ENCODE data around the gene KIF11. TPM values are rescaled to one million over a fixed set of nuclear protein-coding genes. Genes with fewer than 3 reads are reported as not detected.
"Not testable (repeated sequence)": the region's sequence is repeated elsewhere in the genome, so short reads cannot be mapped to it uniquely, and the experiment has no call there.

The KIF11 gene
- total RNA-seq, 3 donors from 2014 or later: 4.6 to 6.3 (median 5.8) TPM

DNA sequence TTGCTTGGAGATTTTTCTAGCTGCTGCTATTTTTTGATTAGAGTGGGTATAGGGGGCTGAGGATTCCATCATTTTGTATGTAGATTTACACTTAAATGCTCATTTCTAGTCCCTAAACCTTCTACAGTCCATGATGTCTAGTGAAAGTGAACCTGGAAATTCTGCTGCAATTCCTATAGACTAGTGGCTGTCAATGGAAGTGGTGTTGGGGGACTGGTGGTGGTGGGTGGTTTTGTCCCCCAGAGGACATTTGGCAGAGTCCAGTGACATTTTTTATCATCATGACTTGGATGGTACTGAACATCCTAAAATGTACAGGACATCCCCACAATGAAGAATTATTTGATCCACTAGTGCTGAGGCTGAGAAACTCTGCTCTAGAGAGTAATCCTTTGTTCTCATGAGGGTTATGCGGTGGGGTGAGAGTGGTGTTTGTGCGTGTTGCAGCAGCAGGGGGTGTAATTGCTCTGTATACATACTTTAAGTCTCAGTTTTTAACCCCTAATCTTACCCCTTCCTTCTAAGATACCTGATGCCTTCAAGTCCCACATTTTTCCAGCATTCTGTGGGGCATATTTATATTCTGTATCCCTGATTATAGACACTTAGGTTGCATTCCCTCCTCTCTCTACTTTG, 35.0 kb downstream of the KIF11 start:
- H3K4me3 Mint-ChIP-seq: no peak overlapping the region
- no peaks in the 10 kb centered on the region for H3K27me3 Mint-ChIP-seq (ENCODE audit: low read depth)
- no peaks in the 10 kb centered on the region for H3K4me1 Mint-ChIP-seq (ENCODE audit: low read depth)
- ATAC-seq: no peak
- H3K9me3 Mint-ChIP-seq: peaks cover under 1% of the 10 kb centered on the region
- peaks cover 8% of the 10 kb centered on the region for H3K36me3 Mint-ChIP-seq (ENCODE audit: insufficient read depth)
- no peak for DNase-seq

DNA sequence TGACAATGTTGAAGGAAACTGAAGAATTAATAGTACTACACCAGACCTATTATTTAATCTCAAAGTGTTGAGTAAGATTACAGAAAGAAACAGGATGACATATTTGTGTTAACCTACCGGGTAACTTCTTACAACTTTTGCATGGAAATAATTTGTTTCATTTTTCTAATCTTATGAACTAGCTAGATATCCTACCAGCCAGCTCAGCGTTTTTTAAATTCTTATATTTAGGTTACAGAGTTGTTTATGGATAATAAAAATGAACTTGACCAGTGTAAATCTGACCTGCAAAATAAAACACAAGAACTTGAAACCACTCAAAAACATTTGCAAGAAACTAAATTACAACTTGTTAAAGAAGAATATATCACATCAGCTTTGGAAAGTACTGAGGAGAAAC, 37.0 kb downstream of the KIF11 start:
- no peaks in the 10 kb centered on the region for H3K27me3 Mint-ChIP-seq (ENCODE audit: low read depth)
- DNase-seq (no peak), ATAC-seq (no peak)
- no peak overlapping the region for H3K4me3 Mint-ChIP-seq
- peaks cover 9% of the 10 kb centered on the region for H3K36me3 Mint-ChIP-seq (ENCODE audit: insufficient read depth)
- H3K9me3 Mint-ChIP-seq: no peaks in the 10 kb centered on the region
- no peaks in the 10 kb centered on the region for H3K4me1 Mint-ChIP-seq (ENCODE audit: low read depth)

DNA sequence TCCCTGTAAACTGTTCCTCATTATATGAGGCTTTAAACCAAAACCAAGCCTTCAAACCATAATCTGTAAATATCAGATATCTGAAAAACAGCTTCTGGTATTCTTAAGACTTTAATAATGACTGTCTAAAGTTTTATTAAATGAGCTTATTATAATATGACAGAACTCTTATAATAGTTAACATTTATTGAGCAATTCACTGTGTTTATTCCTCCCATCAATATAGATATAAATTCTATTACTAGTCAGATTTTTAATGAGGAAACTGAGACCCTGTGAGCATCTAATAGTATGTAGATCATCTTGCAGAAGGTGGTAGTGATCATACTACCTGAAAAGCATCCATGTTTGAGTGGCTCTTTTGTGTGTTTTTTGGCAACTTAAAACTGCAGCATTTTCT, 45.1 kb downstream of the KIF11 start:
- H3K27me3 Mint-ChIP-seq (ENCODE audit: low read depth): no peaks in the 10 kb centered on the region
- no peak overlapping the region for H3K4me3 Mint-ChIP-seq
- peaks cover 2% of the 10 kb centered on the region for H3K36me3 Mint-ChIP-seq (ENCODE audit: insufficient read depth)
- no peaks in the 10 kb centered on the region for H3K4me1 Mint-ChIP-seq (ENCODE audit: low read depth)
- no peaks in the 10 kb centered on the region for H3K9me3 Mint-ChIP-seq
- DNase-seq (no peak), ATAC-seq (no peak)

DNA sequence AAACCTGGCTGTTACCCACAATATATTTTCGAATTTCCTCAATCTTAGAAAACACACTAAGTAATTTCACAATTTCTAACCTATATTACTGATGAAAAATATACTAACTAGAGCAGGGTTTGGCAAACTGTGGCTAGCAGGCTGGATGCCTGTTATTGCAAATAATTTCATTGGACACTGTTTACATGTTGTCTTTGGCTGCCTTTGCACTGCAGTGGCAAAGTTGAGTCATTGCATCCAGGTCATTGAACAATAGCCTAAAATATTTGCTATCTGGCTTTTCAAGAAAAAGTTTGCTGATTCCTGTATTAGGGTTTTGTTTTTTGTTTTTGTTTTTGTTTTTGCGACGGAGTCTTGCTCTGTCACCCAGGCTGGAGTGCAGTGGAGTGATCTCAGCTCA, 47.2 kb downstream of the KIF11 start:
- Mint-ChIP-seq H3K36me3 (ENCODE audit: insufficient read depth) (no peaks in the 10 kb centered on the region), H3K4me3 (no peak overlapping the region), H3K27me3 (ENCODE audit: low read depth) (no peaks in the 10 kb centered on the region), H3K9me3 (no peaks in the 10 kb centered on the region), H3K4me1 (ENCODE audit: low read depth) (no peaks in the 10 kb centered on the region)
- DNase-seq (no peak), ATAC-seq (no peak)

DNA sequence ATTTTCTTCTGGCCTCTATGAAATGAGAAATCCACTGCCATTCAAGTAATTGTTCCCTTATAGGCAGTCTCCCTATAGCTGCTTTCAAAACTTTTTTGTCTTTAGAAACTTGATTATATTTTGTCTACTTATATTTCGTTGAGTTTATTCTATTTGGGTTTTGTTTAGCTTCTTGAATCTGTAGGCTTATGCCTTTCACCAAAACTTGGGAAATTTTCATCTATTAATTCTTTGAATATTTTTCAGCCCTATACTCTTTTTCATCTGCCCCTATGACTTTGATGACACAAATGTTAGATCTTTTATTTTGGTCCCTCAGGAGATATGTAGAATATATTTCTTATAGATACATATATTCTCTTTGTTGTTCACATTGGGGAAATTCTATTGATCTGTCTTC, 48.6 kb downstream of the KIF11 start:
- H3K27me3 Mint-ChIP-seq (ENCODE audit: low read depth): no peaks in the 10 kb centered on the region
- ATAC-seq (no peak), DNase-seq (no peak)
- no peak overlapping the region for H3K4me3 Mint-ChIP-seq
- H3K9me3 Mint-ChIP-seq: no peaks in the 10 kb centered on the region
- no peaks in the 10 kb centered on the region for H3K4me1 Mint-ChIP-seq (ENCODE audit: low read depth)
- no peaks in the 10 kb centered on the region for H3K36me3 Mint-ChIP-seq (ENCODE audit: insufficient read depth)

- no peak overlapping the region for H3K4me3 Mint-ChIP-seq
- DNase-seq: no peak
- H3K4me1 Mint-ChIP-seq (ENCODE audit: low read depth): no peaks in the 10 kb centered on the region
- no peaks in the 10 kb centered on the region for H3K36me3 Mint-ChIP-seq (ENCODE audit: insufficient read depth)
- H3K9me3 Mint-ChIP-seq: no peaks in the 10 kb centered on the region
- no peak for ATAC-seq
- H3K27me3 Mint-ChIP-seq (ENCODE audit: low read depth): no peaks in the 10 kb centered on the region
Measured at GRCh38 chr10:92644921-92645320, 52.0 kb downstream of the KIF11 start.

DNA sequence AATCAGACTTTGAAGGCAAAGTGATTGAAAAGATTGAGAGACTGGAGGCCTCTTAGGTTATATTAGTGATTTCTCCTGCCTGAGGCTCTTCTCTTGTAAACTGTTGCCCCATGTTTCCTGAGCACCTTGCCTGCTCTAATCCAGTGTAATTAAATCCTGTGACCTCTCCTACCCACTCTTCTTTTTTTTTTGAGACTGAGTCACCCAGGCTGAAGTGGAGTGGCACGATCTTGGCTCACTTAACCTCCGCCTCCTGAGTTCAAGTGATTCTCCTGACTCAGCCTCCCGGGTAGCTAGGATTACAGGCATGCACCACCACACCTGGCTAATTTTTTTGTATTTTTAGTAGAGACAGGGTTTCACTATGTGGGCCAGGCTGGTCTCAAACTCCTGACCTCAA, 57.9 kb downstream of the KIF11 start:
- H3K4me3 Mint-ChIP-seq; H3K4me1 Mint-ChIP-seq (ENCODE audit: low read depth); H3K27me3 Mint-ChIP-seq (ENCODE audit: low read depth); H3K36me3 Mint-ChIP-seq (ENCODE audit: insufficient read depth); DNase-seq; ATAC-seq; H3K9me3 Mint-ChIP-seq: not testable (repeated sequence)

GRCh38 chr10:92655426-92655825, 62.5 kb downstream of the KIF11 start:
- no peaks in the 10 kb centered on the region for H3K9me3 Mint-ChIP-seq
- H3K27me3 Mint-ChIP-seq (ENCODE audit: low read depth): no peaks in the 10 kb centered on the region
- ATAC-seq (no peak), DNase-seq (no peak)
- H3K4me3 Mint-ChIP-seq: no peak overlapping the region
- H3K36me3 Mint-ChIP-seq (ENCODE audit: insufficient read depth): peaks cover 6% of the 10 kb centered on the region
- H3K4me1 Mint-ChIP-seq (ENCODE audit: low read depth): no peaks in the 10 kb centered on the region

- Mint-ChIP-seq H3K36me3 (ENCODE audit: insufficient read depth) (peaks cover 2% of the 10 kb centered on the region), H3K4me1 (ENCODE audit: low read depth) (no peaks in the 10 kb centered on the region), H3K4me3 (no peak overlapping the region), H3K9me3 (no peaks in the 10 kb centered on the region), H3K27me3 (ENCODE audit: low read depth) (no peaks in the 10 kb centered on the region)
- ATAC-seq (no peak), DNase-seq (no peak)
Measured at GRCh38 chr10:92656266-92656961, 63.5 kb downstream of the KIF11 start.

- Mint-ChIP-seq H3K27me3 (ENCODE audit: low read depth) (no peaks in the 10 kb centered on the region), H3K4me1 (ENCODE audit: low read depth) (no peaks in the 10 kb centered on the region), H3K36me3 (ENCODE audit: insufficient read depth) (peaks cover 2% of the 10 kb centered on the region), H3K9me3 (peaks cover 1% of the 10 kb centered on the region), H3K4me3 (no peak overlapping the region)
- ATAC-seq (no peak), DNase-seq (no peak)
Measured at GRCh38 chr10:92657024-92657423, 64.1 kb downstream of the KIF11 start.

DNA sequence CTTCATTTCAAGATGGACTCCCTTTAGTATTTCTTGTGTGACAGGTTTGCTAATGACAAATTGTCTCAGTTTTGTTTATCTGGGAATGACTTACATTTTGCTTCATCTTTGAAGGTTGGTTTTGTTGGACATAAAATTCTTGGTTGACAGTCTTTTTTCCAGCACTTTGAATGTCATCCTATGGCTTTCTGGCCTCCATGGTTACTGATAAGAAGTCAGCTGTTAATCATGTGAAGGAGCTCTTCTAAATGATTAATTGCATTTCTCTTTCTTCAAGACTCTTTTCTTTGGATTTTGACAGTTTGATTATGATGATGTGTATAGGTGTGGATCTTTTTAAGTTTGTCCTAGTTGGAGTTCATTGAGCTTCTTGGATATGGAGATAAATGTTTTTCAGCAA, 69.9 kb downstream of the KIF11 start:
- H3K36me3 Mint-ChIP-seq (ENCODE audit: insufficient read depth): no peaks in the 10 kb centered on the region
- H3K9me3 Mint-ChIP-seq: peaks cover 19% of the 10 kb centered on the region
- H3K27me3 Mint-ChIP-seq (ENCODE audit: low read depth): no peaks in the 10 kb centered on the region
- no peaks in the 10 kb centered on the region for H3K4me1 Mint-ChIP-seq (ENCODE audit: low read depth)
- ATAC-seq: no peak
- no peak overlapping the region for H3K4me3 Mint-ChIP-seq
- no peak for DNase-seq

- H3K4me3 Mint-ChIP-seq: no peak overlapping the region
- no peaks in the 10 kb centered on the region for H3K4me1 Mint-ChIP-seq (ENCODE audit: low read depth)
- DNase-seq (no peak), ATAC-seq (no peak)
- H3K36me3 Mint-ChIP-seq (ENCODE audit: insufficient read depth): no peaks in the 10 kb centered on the region
- peaks cover 19% of the 10 kb centered on the region for H3K9me3 Mint-ChIP-seq
- H3K27me3 Mint-ChIP-seq (ENCODE audit: low read depth): no peaks in the 10 kb centered on the region
Measured at GRCh38 chr10:92664322-92664721, 71.4 kb downstream of the KIF11 start.

- DNase-seq (no peak), ATAC-seq (no peak)
- Mint-ChIP-seq H3K4me3 (no peak overlapping the region), H3K9me3 (peaks cover 18% of the 10 kb centered on the region), H3K27me3 (ENCODE audit: low read depth) (peaks cover 2% of the 10 kb centered on the region), H3K36me3 (ENCODE audit: insufficient read depth) (no peaks in the 10 kb centered on the region), H3K4me1 (ENCODE audit: low read depth) (no peaks in the 10 kb centered on the region)
Measured at GRCh38 chr10:92667078-92667477, 74.1 kb downstream of the KIF11 start.

- peaks cover 12% of the 10 kb centered on the region for H3K27me3 Mint-ChIP-seq (ENCODE audit: low read depth)
- H3K4me3 Mint-ChIP-seq: no peak overlapping the region
- H3K9me3 Mint-ChIP-seq: no peaks in the 10 kb centered on the region
- no peak for ATAC-seq
- peaks cover 1% of the 10 kb centered on the region for H3K36me3 Mint-ChIP-seq (ENCODE audit: insufficient read depth)
- H3K4me1 Mint-ChIP-seq (ENCODE audit: low read depth): no peaks in the 10 kb centered on the region
- no peak for DNase-seq
Measured at GRCh38 chr10:92677708-92678107, 84.8 kb downstream of the KIF11 start.

DNA sequence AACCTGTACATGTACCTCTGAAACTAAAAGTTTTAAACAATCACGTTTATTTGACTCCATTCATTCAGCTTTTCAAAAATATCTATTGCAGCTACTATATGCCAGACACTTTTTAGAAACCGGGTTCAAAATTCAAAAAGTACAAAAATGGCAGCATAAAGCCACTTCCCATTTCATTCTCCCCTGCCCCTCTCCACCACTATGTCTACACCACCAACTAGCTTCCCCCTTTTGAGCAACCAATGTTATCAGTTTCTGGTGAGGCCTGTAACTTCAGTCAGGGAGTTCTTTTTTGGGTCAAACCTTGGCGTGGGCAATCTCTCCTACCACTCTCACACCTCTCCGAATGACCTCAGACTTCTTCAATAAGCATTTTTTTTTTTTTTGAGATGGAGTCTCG, 85.3 kb downstream of the KIF11 start:
- no peak overlapping the region for H3K4me3 Mint-ChIP-seq

More for the DNA sequence above, 85.3 kb downstream of the KIF11 start:
- Mint-ChIP-seq H3K36me3 (ENCODE audit: insufficient read depth) (peaks cover 1% of the 10 kb centered on the region), H3K27me3 (ENCODE audit: low read depth) (peaks cover 14% of the 10 kb centered on the region), H3K4me1 (ENCODE audit: low read depth) (no peaks in the 10 kb centered on the region), H3K9me3 (no peaks in the 10 kb centered on the region)
- no peak for DNase-seq
- no peak for ATAC-seq

Data from activated T-cell treated with anti-CD3 and anti-CD28 coated beads, Interleukin-2, amount 50 U/mL, for 4 hours (primary cell).